IMR-90 (cell line): ENCODE data around the gene C2orf68. TPM values are rescaled to one million over a fixed set of nuclear protein-coding genes. Genes with fewer than 3 reads are reported as not detected.

Experiments
- ATAC-seq: fragments of 200-7000 bp; cut with Tn5 transposase; 2 replicates; pipeline ENCODE4 v1.9.1; 2020; ENCODE audit warnings: low read depth, mild to moderate bottlenecking, moderate library complexity
- BruUV-seq: library from RNA; stranded (reverse); fragments of 400-500 nt; replicated peaks from 2 replicates; lab custom pipeline; 2021; lab: Mats Ljungman, UMichigan
- CTCF ChIA-PET: fragments of 300-600 bp; formaldehyde crosslinking; extraction: SDS; loops from one replicate; lab custom pipeline; 2021; ENCODE audit warnings: antibody characterized with exemption; lab: Yijun Ruan, JAX
- POLR2A ChIA-PET: fragments of 300-600 bp; sonication (Branson Sonifier 250); formaldehyde crosslinking; loops from one replicate; lab custom pipeline; 2022; ENCODE audit warnings: antibody characterized with exemption; ENCODE audit not compliant: unreplicated experiment; lab: Charles Lee
- DNase-seq: peaks from one replicate; pipeline ENCODE4 v3.0.0; 2013
- H2AFZ ChIP-seq: replicated peaks from 2 replicates; pipeline ENCODE3; 2013; ENCODE audit warnings: low read length, mild to moderate bottlenecking; ENCODE audit not compliant: poor library complexity
- H2AK5ac ChIP-seq: 2 replicates; pipeline ENCODE4 v1.6.1; 2013; ENCODE audit warnings: low read depth, low read length, inconsistent platforms
- H2AK9ac ChIP-seq: replicated peaks from 2 replicates; pipeline ENCODE3; 2013; ENCODE audit warnings: mild to moderate bottlenecking, low read depth, low read length, moderate library complexity; ENCODE audit not compliant: poor library complexity
- H2BK120ac ChIP-seq: 2 replicates; pipeline ENCODE4 v1.6.1; 2013; ENCODE audit warnings: low read depth, low read length, inconsistent platforms
- H2BK15ac ChIP-seq: 3 replicates; pipeline ENCODE4 v1.6.1; 2013; ENCODE audit warnings: low read depth, low read length, inconsistent platforms
- H2BK20ac ChIP-seq: 2 replicates; pipeline ENCODE4 v1.6.1; 2013; ENCODE audit warnings: low read depth, mild to moderate bottlenecking, inconsistent platforms, low read length, moderate library complexity
- H2BK5ac ChIP-seq: 2 replicates; pipeline ENCODE4 v1.6.1; 2013; ENCODE audit warnings: mild to moderate bottlenecking, low read depth, low read length, inconsistent platforms; ENCODE audit not compliant: poor library complexity, severe bottlenecking
- H3K14ac ChIP-seq: replicated peaks from 2 replicates; pipeline ENCODE4 v1.6.1; 2013; ENCODE audit warnings: low read depth, low read length, inconsistent platforms
- H3K18ac ChIP-seq: 2 replicates; pipeline ENCODE4 v1.6.1; 2013; ENCODE audit warnings: low read depth, low read length, control low read depth
- H3K23ac ChIP-seq: 2 replicates; pipeline ENCODE4 v1.6.1; 2013; ENCODE audit warnings: low read depth, low read length, inconsistent platforms
- H3K27ac ChIP-seq: 2 replicates; pipeline ENCODE4 v1.5.1; 2013; ENCODE audit warnings: mild to moderate bottlenecking, control low read depth, low read length; ENCODE audit not compliant: insufficient read depth
- H3K27me3 ChIP-seq: 2 replicates; pipeline ENCODE4 v1.6.1; 2013; ENCODE audit warnings: low read length; ENCODE audit not compliant: control insufficient read depth, insufficient read depth
- H3K36me3 ChIP-seq: 2 replicates; pipeline ENCODE4 v1.6.1; 2013; ENCODE audit warnings: low read length, mixed read lengths; ENCODE audit not compliant: control insufficient read depth, insufficient read depth
- H3K4ac ChIP-seq: 2 replicates; pipeline ENCODE4 v1.6.1; 2013; ENCODE audit warnings: low read depth, low read length, inconsistent platforms
- H3K4me1 ChIP-seq: 2 replicates; pipeline ENCODE4 v1.6.1; 2013; ENCODE audit warnings: low read length, mixed read lengths; ENCODE audit not compliant: control insufficient read depth, insufficient read depth
- H3K4me2 ChIP-seq: 2 replicates; pipeline ENCODE4 v1.6.1; 2013; ENCODE audit warnings: low read depth, mild to moderate bottlenecking, control low read depth, low read length, moderate library complexity
- H3K4me3 ChIP-seq: 2 replicates; pipeline ENCODE4 v1.5.1; 2013; ENCODE audit warnings: low read depth, mild to moderate bottlenecking, control low read depth, low read length, moderate library complexity; ENCODE audit not compliant: insufficient read depth
- H3K56ac ChIP-seq: 2 replicates; pipeline ENCODE4 v1.6.1; 2013; ENCODE audit warnings: low read length, inconsistent platforms; ENCODE audit not compliant: insufficient read depth; ENCODE audit errors: extremely low read depth
- H3K79me1 ChIP-seq, 2 experiments: 2 replicates each; pipeline ENCODE4 v1.6.1; 2013; ENCODE audit warnings: low read length in 2 of 2, inconsistent platforms in 1 of 2, low read depth in 1 of 2
- H3K9ac ChIP-seq: 2 replicates; pipeline ENCODE4 v1.6.1; 2013; ENCODE audit warnings: low read depth, low read length, control low read depth
- H3K9me1 ChIP-seq: 2 replicates; pipeline ENCODE4 v1.6.1; 2013; ENCODE audit warnings: low read length, inconsistent platforms; ENCODE audit not compliant: insufficient read depth
- H3K9me3 ChIP-seq: 2 replicates; pipeline ENCODE4 v1.6.1; 2013; ENCODE audit warnings: low read length; ENCODE audit not compliant: control insufficient read depth, insufficient read depth
- H4K20me1 ChIP-seq: 2 replicates; pipeline ENCODE4 v1.6.1; 2013; ENCODE audit warnings: low read length, inconsistent platforms; ENCODE audit not compliant: insufficient read depth
- H4K5ac ChIP-seq: 2 replicates; pipeline ENCODE4 v1.6.1; 2013; ENCODE audit warnings: mild to moderate bottlenecking, low read depth, low read length, control low read depth
- H4K8ac ChIP-seq, 2 experiments: 2 replicates each; pipeline ENCODE4 v1.6.1; 2013; ENCODE audit warnings: low read depth in 2 of 2, low read length in 2 of 2, control low read depth in 1 of 2, inconsistent platforms in 1 of 2
- H4K91ac ChIP-seq: 2 replicates; pipeline ENCODE4 v1.6.1; 2013; ENCODE audit warnings: low read depth, low read length, inconsistent platforms; ENCODE audit not compliant: insufficient read depth
- BHLHE40 ChIP-seq: fragments of 150-350 bp; IDR thresholded peaks from 2 replicates; pipeline ENCODE4 v1.6.1; 2016; ENCODE audit warnings: mild to moderate bottlenecking, low read depth, low read length
- FOS ChIP-seq: fragments of 150-350 bp; IDR thresholded peaks from 2 replicates; pipeline ENCODE4 v1.6.1; 2016; ENCODE audit warnings: low read depth, low read length
- MAZ ChIP-seq: IDR thresholded peaks from 2 replicates; pipeline ENCODE4 v1.6.1; 2012; ENCODE audit warnings: low read depth, mild to moderate bottlenecking, low read length, improper control_type of control experiment, moderate library complexity, borderline replicate concordance
- RAD21 ChIP-seq: IDR thresholded peaks from 2 replicates; pipeline ENCODE4 v1.6.1; 2012; ENCODE audit warnings: low read length, improper control_type of control experiment
- WGBS, 2 experiments: methylation state at CpG; one replicate each; pipeline versions ENCODE4 v1.1.5 to v1.1.7; 2013; ENCODE audit warnings: missing lambda C conversion rate in 2 of 2; ENCODE audit not compliant: insufficient read length in 1 of 2; ENCODE audit errors: extremely low coverage in 2 of 2; 5-methylcytosine and 5-hydroxymethylcytosine counted together
- dilution Hi-C: fragments of 300-500 bp; cut with HindIII; formaldehyde crosslinking; loops from one replicate; pipeline ENCODE4 v1.14.3; 2018; ENCODE audit warnings: low sequenced_read_pairs; ENCODE audit not compliant: unreplicated experiment
- in situ Hi-C: fragments of 300-500 bp; cut with MboI; formaldehyde crosslinking; loops from 3 replicates; pipeline ENCODE4 v1.14.3; 2019; ENCODE audit warnings: low sequenced_read_pairs, inconsistent platforms, mixed read lengths
- intact Hi-C: fragments of 100-400 bp; cut with micrococcal nuclease; formaldehyde crosslinking; loops from 2 replicates; pipeline ENCODE4 v1.10.0; 2022
- polyA plus RNA-seq, 3 experiments: library from polyadenylated mRNA; depleted of rRNA; stranded (reverse); fragments of >200 nt; gene quantifications; 2 replicates each; pipeline ENCODE4 v1.2.3, GENCODE V29; 2012; ENCODE audit warnings: low replicate concordance in 1 of 3
- total RNA-seq: library from RNA; depleted of rRNA; stranded (reverse); fragments of >200 nt; gene quantifications from 2 replicates; pipeline ENCODE4 v1.2.3, GENCODE V29; 2012

Gene C2orf68
- total and polyA plus RNA-seq, 2 of the 4 experiments (the other 2 are of a cell fraction): 6.8 to 10.1 TPM

- Histone ChIP-seq H3K56ac (no peak overlapping the region), H3K4me2 (no peak overlapping the region), H3K18ac (no peak overlapping the region), H3K27me3 (no peaks in the 10 kb centered on the region), H3K23ac (no peak overlapping the region; the same call in 1 of the 2 replicates), H3K9me3 (no peaks in the 10 kb centered on the region), H3K4me1 (peaks cover 28% of the 10 kb centered on the region), H4K8ac (no peak overlapping the region), H3K27ac (no peak overlapping the region), H2BK20ac (no peak overlapping the region), H3K9ac (no peak overlapping the region), H2AK9ac (peak overlapping the region; percentile 80), H3K4me3 (no peak overlapping the region), H2BK5ac (no peak overlapping the region), H2AK5ac (0 out of 2 replicates have a peak overlapping the region, but pooled peaks have one; percentile 11), H2BK15ac (no peak overlapping the region; the same call in 2 of the 3 replicates), H2AFZ (no peak overlapping the region), H3K9me1 (peaks cover 24% of the 10 kb centered on the region), H4K20me1 (peaks cover 7% of the 10 kb centered on the region), H2BK120ac (no peak overlapping the region; the same call in 1 of the 2 replicates), H3K36me3 (peaks cover 19% of the 10 kb centered on the region), H4K91ac (no peak overlapping the region), H3K79me1 (peaks cover 4 to 19% of the 10 kb centered on the region in 2 experiments; a peak in 3 of 4 replicates), H3K4ac (no peak overlapping the region; the same call in 1 of the 2 replicates), H3K14ac (peak overlapping the region; percentile 53; the same call in 1 of the 2 replicates), H4K5ac (no peak overlapping the region)
- TF ChIP-seq FOS: no peak
- no peak for TF ChIP-seq BHLHE40
- no peak for TF ChIP-seq MAZ
- no peak for TF ChIP-seq RAD21
- dilution Hi-C loops: no loop called here
- DNase-seq (no peak), ATAC-seq (no peak)
- ChIA-PET CTCF (no interaction called here), POLR2A (no interaction called here)
- WGBS, 2 experiments: 60% methylated on average over 1 of the region's 3 CpGs; no CpG with 5 or more reads in 1 of the 2 experiments
- in situ Hi-C loops: no loop called here
- intact Hi-C loops: no loop called here
- no TSS peak for BruUV-seq
Measured at GRCh38 chr2:85653996-85654395, 42.1 kb upstream of the C2orf68 start.
